Activated CD4-positive, alpha-beta T cell treated with anti-CD3 and anti-CD28 coated beads for 36 hours (primary cell): Measurements from ENCODE around the gene RBM19. TPM values are rescaled to one million over a fixed set of nuclear protein-coding genes. Genes with fewer than 3 reads are reported as not detected.
A peak's percentile ranks its signal among the peaks of the same experiment; 100 is the strongest.

Experiments
- ATAC-seq: fragments of 200-7000 bp; cut with Tn5 transposase; one replicate; pipeline ENCODE4 v1.10.0; 2021; ENCODE audit warnings: mild to moderate bottlenecking, moderate library complexity
- CTCF ChIA-PET: fragments of 350-600 bp; sonication (Branson Sonifier 250); formaldehyde crosslinking; loops from one replicate; lab custom pipeline; 2021; ENCODE audit warnings: antibody characterized with exemption; lab: Charles Lee
- POLR2A ChIA-PET: fragments of 350-600 bp; sonication (Branson Sonifier 250); formaldehyde crosslinking; loops from one replicate; lab custom pipeline; 2021; ENCODE audit warnings: antibody characterized with exemption, inconsistent platforms; lab: Charles Lee
- DNase-seq: peaks from one replicate; pipeline ENCODE4 v3.0.0-alpha.2; 2020
- H3K27ac Mint-ChIP-seq: one replicate; pipeline ENCODE4 v1.8.0; 2021; ENCODE audit warnings: mixed read lengths
- H3K27me3 Mint-ChIP-seq: one replicate; pipeline ENCODE4 v1.8.0; 2021; ENCODE audit warnings: mixed read lengths
- H3K36me3 Mint-ChIP-seq: one replicate; pipeline ENCODE4 v1.8.0; 2021; ENCODE audit warnings: low read depth, mixed read lengths
- H3K4me1 Mint-ChIP-seq: one replicate; pipeline ENCODE4 v1.8.0; 2021; ENCODE audit warnings: mixed read lengths
- H3K4me3 Mint-ChIP-seq: one replicate; pipeline ENCODE4 v1.8.0; 2021; ENCODE audit warnings: mild to moderate bottlenecking, moderate library complexity, mixed read lengths
- H3K9me3 Mint-ChIP-seq: one replicate; pipeline ENCODE4 v1.8.0; 2021; ENCODE audit warnings: low read depth, mixed read lengths
- intact Hi-C, 2 experiments: fragments of 100-400 bp; cut with DNase I in 1 of 2; cut with micrococcal nuclease in 1 of 2; formaldehyde crosslinking; loops; one replicate each; pipeline versions ENCODE4 v1.14.2 to v1.15.1; 2022 to 2024; cut with DNase I, micrococcal nuclease
- total RNA-seq, 2 experiments: library from RNA; stranded (reverse); gene quantifications; one replicate each; pipeline ENCODE4 v1.2.3, GENCODE V29; 2021

Gene RBM19
- total RNA-seq, 2 experiments from 2014 or later = 79.6 to 93.5 TPM

- H3K27me3 Mint-ChIP-seq = no peaks in the 10 kb centered on the region
- H3K36me3 Mint-ChIP-seq = peaks cover 24% of the 10 kb centered on the region
- DNase-seq (no peak), ATAC-seq (no peak)
- ChIA-PET CTCF (interaction anchor here (2.1 kb wide), 1 partner anchor 19 kb away, joined by 5 read pairs; no protein-coding TSS in a partner anchor), POLR2A (no interaction called here)
- no peaks in the 10 kb centered on the region for H3K9me3 Mint-ChIP-seq
- intact Hi-C loops = no loop called here
- H3K4me3 Mint-ChIP-seq = no peak overlapping the region
- no peak overlapping the region for H3K27ac Mint-ChIP-seq
- H3K4me1 Mint-ChIP-seq = no peaks in the 10 kb centered on the region
These were observed 69.3 kb downstream of the RBM19 start for GRCh38 chr12:113896841-113897240.

DNA sequence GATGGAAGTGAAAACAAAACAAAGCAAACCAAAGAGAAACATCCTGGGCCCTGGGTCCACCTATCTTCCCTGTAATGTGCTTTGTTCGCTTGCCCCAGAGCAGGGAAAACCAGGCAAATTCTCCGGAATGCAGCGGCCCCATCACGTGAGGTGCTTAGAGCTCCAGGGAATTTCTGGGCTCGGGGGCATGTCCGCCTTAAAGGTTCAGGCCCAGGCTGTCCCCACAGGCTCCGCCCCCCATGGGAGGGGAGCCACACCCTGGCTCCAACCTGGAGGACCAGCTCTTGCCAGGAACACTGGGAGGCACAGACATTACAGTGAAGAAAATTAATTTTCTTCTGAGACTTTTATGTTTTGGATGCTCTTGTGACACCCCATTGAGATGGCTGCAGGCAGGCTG, 69.9 kb downstream of the RBM19 start:
- intact Hi-C loops = no loop called here
- ChIA-PET POLR2A (no interaction called here), CTCF (interaction anchor here (2.1 kb wide), 1 partner anchor 20 kb away, joined by 5 read pairs; no protein-coding TSS in a partner anchor)
- Mint-ChIP-seq H3K27ac (no peak overlapping the region), H3K4me3 (no peak overlapping the region), H3K36me3 (peaks cover 26% of the 10 kb centered on the region), H3K9me3 (no peaks in the 10 kb centered on the region), H3K4me1 (no peaks in the 10 kb centered on the region), H3K27me3 (no peaks in the 10 kb centered on the region)
- DNase-seq (no peak), ATAC-seq (no peak)

DNA sequence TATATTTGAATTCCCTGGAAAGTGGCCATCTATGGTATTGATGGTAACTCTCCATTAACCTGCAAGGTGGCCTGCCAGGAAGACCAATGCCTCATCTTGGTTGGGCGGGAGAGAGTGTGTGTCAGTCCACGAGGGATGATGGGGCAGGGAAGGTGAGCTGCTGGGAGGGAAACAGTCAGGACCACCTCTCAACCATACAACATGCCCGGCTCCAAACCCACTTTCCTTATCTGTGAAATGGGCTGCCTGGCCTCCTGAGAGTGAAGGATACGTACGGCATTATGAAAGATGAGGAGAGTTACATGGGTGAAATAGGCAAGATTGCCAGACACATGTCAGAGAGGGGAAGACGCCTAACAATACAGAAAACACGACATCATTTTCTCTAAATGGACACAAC, 70.9 kb downstream of the RBM19 start:
- CTCF ChIA-PET = interaction anchor here (2.1 kb wide), 1 partner anchor 21 kb away, joined by 5 read pairs; no protein-coding TSS in a partner anchor
- POLR2A ChIA-PET = no interaction called here
- peaks cover 28% of the 10 kb centered on the region for H3K36me3 Mint-ChIP-seq

GRCh38 chr12:113894697-113895096, 71.4 kb downstream of the RBM19 start:
- H3K4me1 Mint-ChIP-seq = no peaks in the 10 kb centered on the region
- ChIA-PET POLR2A (no interaction called here), CTCF (no interaction called here)
- no peak overlapping the region for H3K4me3 Mint-ChIP-seq
- H3K27ac Mint-ChIP-seq = no peak overlapping the region
- no peaks in the 10 kb centered on the region for H3K9me3 Mint-ChIP-seq
- DNase-seq (no peak), ATAC-seq (no peak)
- peaks cover 27% of the 10 kb centered on the region for H3K36me3 Mint-ChIP-seq
- no peaks in the 10 kb centered on the region for H3K27me3 Mint-ChIP-seq
- intact Hi-C loops = no loop called here

More for the DNA sequence above, 70.9 kb downstream of the RBM19 start:
- Mint-ChIP-seq H3K4me3 (no peak overlapping the region), H3K4me1 (no peaks in the 10 kb centered on the region), H3K27me3 (no peaks in the 10 kb centered on the region), H3K9me3 (no peaks in the 10 kb centered on the region), H3K27ac (no peak overlapping the region)
- intact Hi-C loops = no loop called here
- DNase-seq (no peak), ATAC-seq (no peak)

DNA sequence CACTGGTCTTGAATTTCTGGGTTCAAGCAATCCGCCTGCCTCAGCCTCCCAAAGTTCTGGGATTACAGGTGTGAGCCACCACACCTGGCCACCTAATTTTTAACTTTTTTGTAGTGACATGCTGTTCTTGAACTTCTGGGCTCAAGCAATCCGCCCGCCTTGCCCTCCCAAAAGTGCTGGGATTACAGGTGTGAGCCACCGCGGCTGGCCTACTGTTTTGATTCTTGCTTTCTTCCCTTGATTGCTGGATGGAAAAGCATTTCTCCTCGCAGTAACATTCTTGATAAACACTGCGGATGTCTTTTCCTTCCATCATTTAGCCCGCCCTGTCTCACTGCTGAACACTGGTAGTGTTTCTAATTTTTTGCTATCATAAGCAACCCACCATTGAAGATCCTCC, 72.9 kb downstream of the RBM19 start:
- H3K36me3 Mint-ChIP-seq = peaks cover 34% of the 10 kb centered on the region
- DNase-seq (no peak), ATAC-seq (no peak)
- no peaks in the 10 kb centered on the region for H3K9me3 Mint-ChIP-seq
- ChIA-PET POLR2A (no interaction called here), CTCF (interaction anchor here (0.6 kb wide), 2 partner anchors 9 to 1813 kb away, joined by 3 read pairs; no protein-coding TSS in a partner anchor)
- H3K4me3 Mint-ChIP-seq = no peak overlapping the region
- H3K27ac Mint-ChIP-seq = no peak overlapping the region
- no peaks in the 10 kb centered on the region for H3K4me1 Mint-ChIP-seq
- intact Hi-C loops = no loop called here
- H3K27me3 Mint-ChIP-seq = no peaks in the 10 kb centered on the region

DNA sequence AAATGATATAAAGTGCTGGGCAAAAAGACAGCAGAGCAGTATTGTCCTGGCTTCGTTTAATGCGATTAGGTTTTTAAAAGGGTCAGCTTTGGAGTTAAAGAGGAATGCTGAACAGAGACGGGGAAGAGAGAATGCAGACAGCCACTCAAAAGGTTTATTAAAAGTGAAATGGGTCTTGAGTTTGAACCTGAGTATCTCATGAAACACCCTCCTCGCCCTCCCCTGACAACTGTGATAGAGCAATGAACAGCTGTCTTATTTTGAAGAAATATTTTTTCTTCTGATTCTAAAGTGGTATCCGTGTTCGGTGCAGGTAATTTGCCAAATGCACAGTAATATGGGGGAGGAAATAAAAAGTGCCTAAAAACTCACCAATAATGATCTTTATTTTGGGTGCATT, 73.6 kb downstream of the RBM19 start:
- H3K27ac Mint-ChIP-seq = no peak overlapping the region
- ATAC-seq = no peak

DNA sequence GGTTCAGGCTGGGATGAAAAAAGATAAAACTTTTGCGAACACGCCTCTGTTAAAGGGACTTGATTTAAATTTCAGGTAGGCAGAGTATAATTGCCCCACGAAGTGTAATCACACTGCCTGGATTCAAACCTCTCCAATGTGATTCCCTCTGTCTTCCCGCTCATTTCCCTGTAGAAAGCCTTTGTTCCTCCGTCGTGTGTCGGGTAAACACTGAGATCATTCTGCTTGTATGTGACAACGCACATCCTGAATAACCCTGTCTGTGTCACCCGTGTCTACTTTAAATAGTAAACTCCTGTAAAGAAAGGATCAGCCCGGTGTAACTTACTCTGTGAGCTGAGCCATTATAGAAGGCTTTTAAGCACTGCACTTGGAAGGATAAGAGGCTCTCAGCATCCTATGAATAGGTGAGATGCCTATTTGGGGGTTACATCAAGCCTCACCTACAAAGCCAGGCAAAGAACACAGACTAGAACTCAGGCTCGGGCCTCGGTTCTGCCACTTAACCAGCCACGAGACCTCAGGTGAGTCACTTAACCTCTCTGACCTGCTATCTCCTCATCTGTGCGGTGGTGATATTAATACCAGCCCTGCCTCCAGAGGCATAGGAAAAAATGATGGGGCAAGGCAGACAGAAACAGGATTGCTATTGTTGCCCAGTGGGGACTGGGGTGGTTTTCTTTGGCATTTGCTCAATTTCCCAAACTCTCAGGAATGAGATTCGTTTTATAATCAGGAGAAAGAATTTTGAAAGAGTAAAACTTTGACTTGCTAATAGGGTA, 74.2 kb downstream of the RBM19 start:
- Mint-ChIP-seq H3K4me3 (no peak overlapping the region), H3K27ac (no peak overlapping the region), H3K9me3 (no peaks in the 10 kb centered on the region), H3K27me3 (no peaks in the 10 kb centered on the region), H3K4me1 (no peaks in the 10 kb centered on the region), H3K36me3 (peaks cover 38% of the 10 kb centered on the region)
- DNase-seq (peak; percentile 16), ATAC-seq (peak; percentile 33)
- intact Hi-C loops = no loop called here
- ChIA-PET CTCF (no interaction called here), POLR2A (no interaction called here)

More for the DNA sequence above, 73.6 kb downstream of the RBM19 start:
- no peak for DNase-seq
- Mint-ChIP-seq H3K36me3 (peaks cover 37% of the 10 kb centered on the region), H3K27me3 (no peaks in the 10 kb centered on the region), H3K4me3 (no peak overlapping the region), H3K4me1 (no peaks in the 10 kb centered on the region), H3K9me3 (no peaks in the 10 kb centered on the region)
- intact Hi-C loops = no loop called here
- ChIA-PET POLR2A (no interaction called here), CTCF (no interaction called here)

DNA sequence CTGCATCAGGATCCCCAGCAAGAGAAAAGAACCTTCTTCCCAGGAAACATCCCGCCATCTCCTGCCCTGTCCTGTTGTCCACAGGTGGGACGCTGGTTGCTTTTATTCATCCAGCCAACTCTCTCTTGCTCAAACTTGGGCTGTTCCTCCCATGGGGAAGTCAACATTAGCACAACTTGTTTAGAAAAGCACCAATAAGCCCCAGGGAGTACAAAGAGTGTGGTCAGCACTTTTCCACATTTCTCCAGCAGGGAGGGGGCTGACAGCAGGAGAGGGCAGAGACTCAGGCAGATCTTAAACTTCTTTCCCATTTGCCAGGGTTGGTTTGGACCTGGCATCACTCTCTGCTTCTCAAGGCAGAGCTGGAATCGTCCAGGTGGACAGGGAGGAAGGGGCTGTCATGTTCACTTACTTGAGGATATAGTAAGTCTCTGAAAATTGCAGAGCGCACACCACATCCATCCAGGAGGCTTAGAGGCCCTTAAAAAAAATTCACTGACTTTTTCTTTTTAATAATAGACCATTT, 74.9 kb downstream of the RBM19 start:
- no peaks in the 10 kb centered on the region for H3K4me1 Mint-ChIP-seq
- DNase-seq = no peak
- H3K27ac Mint-ChIP-seq = no peak overlapping the region
- H3K4me3 Mint-ChIP-seq = no peak overlapping the region
- CTCF ChIA-PET = no interaction called here
- H3K9me3 Mint-ChIP-seq = no peaks in the 10 kb centered on the region
- ATAC-seq = no peak
- H3K36me3 Mint-ChIP-seq = peaks cover 41% of the 10 kb centered on the region
- no peaks in the 10 kb centered on the region for H3K27me3 Mint-ChIP-seq
- intact Hi-C loops = no loop called here
- POLR2A ChIA-PET = no interaction called here

GRCh38 chr12:113889891-113890581, 76.1 kb downstream of the RBM19 start:
- no peak for DNase-seq
- Mint-ChIP-seq H3K27ac (no peak overlapping the region), H3K36me3 (peaks cover 41% of the 10 kb centered on the region), H3K4me3 (no peak overlapping the region), H3K4me1 (no peaks in the 10 kb centered on the region), H3K9me3 (no peaks in the 10 kb centered on the region), H3K27me3 (no peaks in the 10 kb centered on the region)
- ChIA-PET CTCF (no interaction called here), POLR2A (no interaction called here)
- intact Hi-C loops = no loop called here
- ATAC-seq = no peak

DNA sequence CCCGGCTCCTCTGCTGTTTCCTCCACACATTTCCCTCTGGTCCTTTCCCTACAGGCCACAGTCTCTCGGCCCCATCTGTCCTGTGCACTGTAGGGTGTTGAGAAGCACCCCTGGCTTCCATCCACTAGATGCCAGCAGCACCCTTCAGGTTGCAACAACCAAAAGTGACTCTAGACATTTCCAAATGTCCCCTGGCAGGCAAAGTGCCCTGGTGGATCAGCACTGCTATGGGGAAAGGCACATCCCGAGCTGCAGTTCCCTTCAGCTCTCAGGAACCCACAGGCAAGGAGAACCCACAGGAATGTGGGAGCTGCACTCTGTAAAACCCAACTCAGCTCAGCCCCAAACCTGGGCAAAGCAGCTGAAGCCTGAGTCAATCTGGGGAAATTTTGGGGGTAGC, 77.0 kb downstream of the RBM19 start:
- no peak overlapping the region for H3K27ac Mint-ChIP-seq
- H3K27me3 Mint-ChIP-seq = no peaks in the 10 kb centered on the region
- no peak overlapping the region for H3K4me3 Mint-ChIP-seq
- no peaks in the 10 kb centered on the region for H3K4me1 Mint-ChIP-seq
- CTCF ChIA-PET = no interaction called here
- ATAC-seq = no peak
- no peaks in the 10 kb centered on the region for H3K9me3 Mint-ChIP-seq
- intact Hi-C loops = no loop called here
- DNase-seq = no peak
- POLR2A ChIA-PET = no interaction called here
- H3K36me3 Mint-ChIP-seq = peaks cover 46% of the 10 kb centered on the region

GRCh38 chr12:113888435-113888834, 77.7 kb downstream of the RBM19 start:
- ATAC-seq (no peak), DNase-seq (no peak)
- no peak overlapping the region for H3K4me3 Mint-ChIP-seq
- ChIA-PET CTCF (no interaction called here), POLR2A (no interaction called here)
- no peaks in the 10 kb centered on the region for H3K4me1 Mint-ChIP-seq
- no peaks in the 10 kb centered on the region for H3K27me3 Mint-ChIP-seq
- intact Hi-C loops = no loop called here
- no peak overlapping the region for H3K27ac Mint-ChIP-seq
- peaks cover 44% of the 10 kb centered on the region for H3K36me3 Mint-ChIP-seq
- no peaks in the 10 kb centered on the region for H3K9me3 Mint-ChIP-seq

- POLR2A ChIA-PET = no interaction called here
- ATAC-seq = no peak
- CTCF ChIA-PET = no interaction called here
- no peaks in the 10 kb centered on the region for H3K4me1 Mint-ChIP-seq
- DNase-seq = no peak
- peaks cover 45% of the 10 kb centered on the region for H3K36me3 Mint-ChIP-seq
- no peaks in the 10 kb centered on the region for H3K9me3 Mint-ChIP-seq
- intact Hi-C loops = no loop called here
- no peak overlapping the region for H3K27ac Mint-ChIP-seq
- H3K27me3 Mint-ChIP-seq = no peaks in the 10 kb centered on the region
- no peak overlapping the region for H3K4me3 Mint-ChIP-seq
These were observed 78.2 kb downstream of the RBM19 start for GRCh38 chr12:113887906-113888305.
